GM18507 (cell line): ENCODE results near the gene MT1X.
A peak's percentile ranks its signal among the peaks of the same experiment; 100 is the strongest.
"Not testable (repeated sequence)": the region's sequence is repeated elsewhere in the genome, so short reads cannot be mapped to it uniquely, and the experiment has no call there.

Source experiments
- DNase-seq: peaks from one replicate; pipeline ENCODE4 v3.0.0; 2011; ENCODE audit warnings: low read depth; ENCODE audit not compliant: insufficient read length; ENCODE audit errors: extremely low spot score
- FAIRE-seq: peaks from 2 replicates; lab custom pipeline; 2011; peaks lifted over from hg19 to GRCh38; lab: Jason Lieb, UNC

MT1X gene

DNA sequence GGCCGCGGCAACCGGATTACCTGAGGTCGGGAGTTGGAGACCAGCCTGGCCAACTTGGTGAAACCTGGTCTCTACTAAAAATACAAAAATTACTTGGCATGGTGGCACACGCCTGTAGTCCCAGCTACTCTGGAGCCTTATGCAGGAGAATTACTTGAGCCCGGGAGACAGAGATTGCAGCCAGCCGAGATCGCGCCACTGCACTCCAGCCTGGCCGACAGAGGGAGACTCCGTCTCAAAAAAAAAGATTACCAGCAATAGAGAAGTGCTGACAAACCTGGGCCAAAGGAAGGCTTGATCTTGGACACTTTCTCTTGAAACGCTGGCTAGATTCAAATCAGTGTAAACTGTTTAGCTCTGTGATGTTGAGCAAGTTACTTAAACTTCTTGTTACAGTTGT lies 8.3 kb upstream of the MT1X start:
- DNase-seq (no peak), FAIRE-seq (peak; percentile 12)

DNA sequence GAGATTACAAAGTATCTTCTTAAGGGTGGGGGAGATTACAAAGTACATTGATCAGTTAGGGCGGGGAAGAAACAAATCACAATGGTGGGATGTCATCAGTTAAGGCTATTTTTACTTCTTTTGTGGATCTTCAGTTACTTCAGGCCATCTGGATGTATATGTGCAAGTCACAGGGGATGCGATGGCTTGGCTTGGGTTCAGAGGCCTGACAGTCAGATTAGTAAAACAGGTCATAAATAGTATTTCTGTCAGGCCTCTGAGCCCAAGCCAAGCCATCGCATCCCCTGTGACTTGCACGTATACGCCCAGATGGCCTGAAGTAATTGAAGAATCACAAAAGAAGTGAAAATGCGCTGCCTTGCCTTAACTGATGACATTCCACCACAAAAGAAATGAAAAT lies 7.7 kb upstream of the MT1X start:
- not testable (repeated sequence) for FAIRE-seq, DNase-seq

DNA sequence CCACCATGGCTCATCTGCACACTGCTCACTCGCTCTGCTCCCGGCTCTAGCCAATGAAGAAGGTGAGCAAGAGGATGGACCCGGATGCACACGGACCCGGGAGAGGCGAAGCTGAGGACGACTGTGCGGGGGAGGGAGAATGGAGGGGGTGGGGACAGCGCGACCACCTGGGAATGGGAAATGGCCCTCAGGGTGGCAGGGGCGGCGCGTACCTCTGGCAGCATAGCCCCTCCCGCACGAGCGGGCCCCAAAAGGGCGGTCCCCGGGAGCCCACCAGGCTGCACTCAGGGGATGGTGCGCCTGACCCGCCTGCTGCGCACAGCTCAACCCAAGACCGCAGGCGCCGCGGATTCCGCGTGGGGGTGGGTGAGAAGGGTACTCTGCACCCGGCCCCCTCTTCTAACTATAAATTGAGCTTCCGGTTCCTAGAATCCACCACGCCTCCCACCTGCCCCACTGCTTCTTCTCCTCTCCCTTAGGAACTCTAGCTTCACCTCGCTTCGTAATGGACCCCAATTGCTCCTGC lies 6.5 kb upstream of the MT1X start:
- DNase-seq (no peak), FAIRE-seq (no peak)

DNA sequence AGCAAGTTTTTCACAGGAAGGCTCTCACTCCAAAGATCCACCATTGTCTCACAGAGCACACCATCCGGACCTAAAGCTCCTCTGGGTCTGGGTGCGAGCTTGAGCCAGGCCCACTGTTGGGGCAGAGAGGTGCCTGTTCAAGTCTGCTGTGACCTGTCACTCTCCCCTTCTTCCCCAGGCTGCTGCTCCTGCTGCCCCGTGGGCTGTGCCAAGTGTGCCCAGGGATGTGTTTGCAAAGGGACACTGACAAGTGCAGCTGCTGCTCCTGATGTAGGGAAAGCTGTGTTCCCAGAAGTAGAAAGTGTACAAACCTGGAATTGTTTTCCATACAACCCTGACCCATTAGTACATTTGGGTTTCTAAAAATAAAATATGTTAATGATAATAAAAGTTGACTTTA lies 4.8 kb upstream of the MT1X start:
- no peak for FAIRE-seq

DNA sequence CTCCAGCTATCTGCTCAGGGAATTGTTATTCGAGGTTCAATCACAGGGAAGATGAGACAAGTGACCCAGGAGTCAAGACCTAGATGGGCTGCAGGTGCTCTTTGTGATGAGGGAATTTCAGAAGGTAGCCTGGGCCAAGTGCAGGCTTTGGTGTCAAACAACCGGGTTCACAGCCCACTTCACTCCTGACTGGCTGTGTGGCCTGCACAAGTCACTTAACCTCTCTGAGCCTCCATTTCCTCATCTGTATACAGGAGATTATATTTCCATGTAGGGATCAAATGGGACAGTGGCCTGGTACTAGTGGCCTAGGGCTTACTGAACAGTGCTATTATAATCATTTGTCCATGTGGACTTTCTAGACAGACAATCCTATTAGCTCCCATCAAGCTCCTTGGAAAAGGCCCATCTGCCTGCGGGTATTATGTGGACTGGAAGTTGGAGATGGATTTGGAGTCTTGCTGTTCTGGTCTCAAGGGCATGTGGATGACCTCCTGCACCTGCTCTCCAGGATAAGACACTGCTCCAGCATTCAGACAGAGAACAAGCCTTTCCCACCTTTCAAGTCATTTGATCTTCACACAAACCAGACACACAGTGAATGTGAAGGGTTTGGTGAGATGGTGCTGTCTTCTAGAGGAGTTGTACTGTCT lies 3.1 kb upstream of the MT1X start:
- FAIRE-seq (no peak), DNase-seq (no peak)

More for the DNA sequence above, 4.8 kb upstream of the MT1X start:
- DNase-seq, result no peak

DNA sequence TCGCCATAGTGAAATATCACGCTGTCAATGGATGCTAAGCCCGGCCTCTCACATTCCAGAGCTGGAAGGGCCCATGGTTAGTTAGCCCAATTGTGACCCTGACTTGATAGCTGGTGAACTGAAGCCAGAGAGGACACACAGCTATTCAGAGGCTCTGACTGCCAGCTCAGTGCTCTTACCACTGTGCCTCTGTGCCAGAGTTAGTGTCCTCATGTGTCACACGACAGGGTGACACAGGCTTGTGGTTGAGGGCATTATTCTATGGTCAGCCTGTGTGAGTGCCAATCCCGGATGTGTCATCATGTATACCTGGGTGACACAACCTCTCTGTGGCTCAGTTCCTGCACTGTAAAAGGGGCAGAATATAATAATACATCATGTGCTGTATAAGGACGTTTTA lies 2.5 kb upstream of the MT1X start:
- FAIRE-seq (no peak), DNase-seq (no peak)

DNA sequence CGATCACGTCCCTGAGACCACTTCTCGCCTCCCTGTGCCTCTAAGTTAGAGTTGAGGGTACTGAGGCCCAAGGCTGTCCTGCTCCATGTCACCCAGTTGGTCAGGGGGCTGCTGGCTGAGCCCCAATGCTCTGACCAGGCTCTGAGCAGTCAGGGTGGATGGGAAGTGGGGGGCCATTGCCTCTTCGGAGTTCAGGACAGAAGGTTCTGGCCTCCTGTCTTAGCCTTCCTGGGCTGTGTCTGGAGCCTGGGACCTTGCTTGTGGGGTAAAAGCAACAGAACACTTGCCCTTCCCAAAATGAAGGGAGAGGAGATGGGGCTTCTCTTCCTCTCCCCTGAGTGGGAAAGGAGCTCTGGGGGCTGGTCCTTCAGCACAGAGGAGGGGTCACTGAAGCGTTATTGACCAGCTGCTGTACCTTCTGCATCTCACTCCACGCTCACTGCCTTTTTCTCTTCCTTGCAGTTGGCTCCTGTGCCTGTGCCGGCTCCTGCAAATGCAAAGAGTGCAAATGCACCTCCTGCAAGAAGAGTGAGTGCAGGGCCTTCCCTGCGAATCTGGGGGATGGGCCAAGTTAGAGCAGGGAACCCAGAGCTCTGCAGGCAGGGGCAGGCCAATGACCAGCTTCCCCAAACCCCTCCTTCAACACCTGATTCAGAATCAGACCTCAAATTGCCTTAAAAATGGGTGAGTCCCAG lies 580 bp downstream of the MT1X start:
- no peak for FAIRE-seq

DNA sequence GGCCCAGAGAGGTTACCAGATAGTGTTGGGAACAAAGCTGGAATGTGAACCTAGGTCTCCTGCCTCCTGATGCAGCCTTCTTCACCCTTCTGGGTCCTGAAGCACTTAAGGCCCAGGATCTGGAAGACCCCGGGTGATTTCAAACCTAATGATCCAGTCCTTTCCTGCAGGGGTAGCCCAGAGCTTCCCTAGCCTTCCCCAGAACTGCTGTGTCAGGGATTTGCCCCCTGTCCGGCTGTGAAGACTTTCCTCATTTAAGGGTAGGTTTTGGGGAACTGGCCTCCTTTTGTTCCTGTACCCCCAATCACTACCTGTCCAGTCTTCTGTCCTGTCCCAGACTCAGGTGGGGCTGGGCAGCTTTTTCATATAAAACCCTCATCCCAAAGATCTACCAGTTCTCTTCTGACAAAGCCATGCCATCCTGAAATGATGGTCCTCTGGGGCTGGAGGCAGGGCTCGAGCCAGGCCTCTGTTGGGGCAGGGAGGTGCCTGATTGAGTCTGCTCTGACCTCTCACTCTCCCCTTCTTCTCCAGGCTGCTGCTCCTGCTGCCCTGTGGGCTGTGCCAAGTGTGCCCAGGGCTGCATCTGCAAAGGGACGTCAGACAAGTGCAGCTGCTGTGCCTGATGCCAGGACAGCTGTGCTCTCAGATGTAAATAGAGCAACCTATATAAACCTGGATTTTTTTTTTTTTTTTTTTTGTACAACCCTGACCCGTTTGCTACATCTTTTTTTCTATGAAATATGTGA lies 1.3 kb downstream of the MT1X start:
- no peak for FAIRE-seq
- DNase-seq, result no peak

More for the DNA sequence above, 580 bp downstream of the MT1X start:
- DNase-seq, result no peak

DNA sequence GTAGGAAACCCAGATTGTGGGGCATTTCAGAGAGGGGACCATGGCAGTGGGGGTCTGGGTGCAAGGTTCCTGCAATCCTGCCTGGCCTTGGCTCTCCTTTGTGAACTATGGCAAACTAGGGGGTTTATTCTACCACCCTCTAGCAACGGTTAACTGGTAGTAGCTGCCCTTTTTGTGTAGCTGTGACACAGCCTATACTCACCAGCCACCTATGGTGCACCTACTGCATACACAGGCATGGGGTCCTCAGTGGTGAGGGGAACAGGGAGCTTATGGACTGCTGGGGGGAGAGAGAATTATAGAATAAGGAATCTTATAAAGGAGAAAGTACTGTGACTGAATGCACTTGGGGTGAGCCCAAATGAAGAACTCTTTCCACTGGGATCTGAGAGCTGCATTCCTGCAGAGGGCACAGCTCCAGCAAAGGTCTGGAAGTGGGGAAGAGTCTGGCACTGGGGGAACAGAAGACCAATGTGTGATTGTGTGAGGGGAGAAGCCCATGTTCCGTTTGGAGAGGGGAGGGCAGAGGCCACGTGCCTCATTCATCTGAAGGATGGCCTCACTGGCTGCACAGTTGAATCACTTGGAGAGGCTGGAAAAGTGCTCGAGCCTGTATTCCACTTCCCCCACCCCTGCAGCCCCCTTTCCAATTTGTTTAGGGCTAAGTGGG lies 2.1 kb downstream of the MT1X start:
- DNase-seq (no peak), FAIRE-seq (no peak)

DNA sequence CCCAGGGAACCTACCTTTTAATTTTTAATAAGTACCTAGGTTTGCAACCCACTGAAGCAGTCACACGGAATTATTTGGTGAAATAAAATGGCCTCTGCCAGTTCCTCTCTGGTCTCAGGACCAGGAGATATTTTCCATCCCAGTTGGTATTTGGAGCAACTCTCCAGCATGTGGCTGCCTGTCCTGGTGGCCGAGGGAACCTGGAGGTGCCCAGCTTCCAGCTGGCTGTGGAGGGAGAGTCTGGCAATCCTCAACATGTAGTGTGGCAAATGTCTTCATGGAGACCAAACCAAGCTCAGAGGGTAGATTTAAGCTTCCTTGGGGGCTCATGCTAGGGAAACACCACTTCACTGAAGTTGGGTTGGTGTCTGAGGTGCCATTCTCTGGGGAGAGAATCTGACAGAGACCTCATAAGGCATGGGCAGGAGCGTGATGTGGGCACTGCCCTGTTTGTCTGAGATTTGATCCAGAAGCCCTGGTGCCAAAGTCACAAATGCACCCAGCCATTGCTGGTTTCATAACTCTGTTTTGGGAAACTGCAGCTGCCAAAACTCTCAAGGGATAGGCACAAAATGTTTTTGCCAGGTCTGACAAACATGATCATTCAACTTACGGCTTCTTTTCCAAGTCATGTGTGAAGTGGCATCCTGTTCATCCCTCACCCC lies 2.8 kb downstream of the MT1X start:
- DNase-seq (no peak), FAIRE-seq (no peak)

DNA sequence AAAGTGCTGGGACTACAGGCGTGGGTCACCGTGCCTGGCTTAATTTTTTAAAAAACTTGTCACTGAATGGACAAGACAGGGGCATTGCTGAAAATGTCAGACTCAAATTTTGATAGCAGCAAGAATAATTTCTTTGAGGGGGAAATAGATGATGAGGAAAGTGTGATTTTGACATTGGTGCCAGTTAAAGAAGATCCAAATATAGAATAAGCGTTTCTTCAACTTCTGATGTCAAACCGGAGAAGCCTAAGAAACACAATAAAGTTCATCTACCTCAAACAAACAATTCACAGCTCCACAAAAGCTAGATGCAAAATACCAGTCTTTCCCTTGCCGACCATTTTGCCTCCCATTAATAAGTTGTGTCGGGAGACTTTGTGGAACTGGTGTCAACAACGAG lies 4.5 kb downstream of the MT1X start:
- DNase-seq, result no peak
- FAIRE-seq, result no peak

DNA sequence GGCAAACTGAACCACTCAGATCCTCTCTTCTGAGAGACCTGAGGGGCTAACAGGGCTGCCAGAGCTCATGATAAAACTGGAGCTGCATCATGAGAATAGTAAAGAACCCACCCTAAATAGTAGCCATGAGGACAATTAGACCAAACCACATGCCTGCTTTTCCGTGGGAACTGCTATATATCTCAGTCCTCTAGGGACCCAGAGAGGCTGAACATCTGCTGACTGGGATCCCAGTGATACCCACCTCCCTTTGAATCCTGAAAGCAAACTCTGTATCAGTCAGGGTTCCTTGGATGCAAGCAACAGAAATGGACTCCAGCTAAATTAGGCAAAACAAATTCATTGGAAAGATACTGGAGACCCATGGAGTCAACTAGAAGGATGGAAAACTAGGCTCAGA lies 6.5 kb downstream of the MT1X start:
- FAIRE-seq (no peak), DNase-seq (no peak)

DNA sequence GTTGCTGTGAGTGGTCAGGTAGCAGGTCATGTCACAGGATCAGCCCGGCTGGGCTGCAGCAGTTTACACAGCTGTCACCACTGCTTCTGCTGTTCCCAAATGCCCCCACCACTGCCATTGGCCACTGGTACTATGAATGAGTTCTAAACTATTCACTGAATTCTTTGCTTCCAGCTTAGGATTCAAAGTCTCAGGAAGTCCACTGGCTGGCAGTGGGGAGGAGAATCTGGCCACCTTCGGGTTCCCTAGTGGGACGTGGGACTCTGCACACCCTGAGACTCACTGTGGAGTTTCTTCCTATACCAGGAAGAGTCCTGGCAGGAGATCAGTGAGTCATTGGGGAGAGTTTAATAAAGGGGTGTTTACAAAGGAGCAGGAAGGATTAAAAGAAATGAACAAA lies 6.9 kb downstream of the MT1X start:
- FAIRE-seq (no peak), DNase-seq (no peak)

DNA sequence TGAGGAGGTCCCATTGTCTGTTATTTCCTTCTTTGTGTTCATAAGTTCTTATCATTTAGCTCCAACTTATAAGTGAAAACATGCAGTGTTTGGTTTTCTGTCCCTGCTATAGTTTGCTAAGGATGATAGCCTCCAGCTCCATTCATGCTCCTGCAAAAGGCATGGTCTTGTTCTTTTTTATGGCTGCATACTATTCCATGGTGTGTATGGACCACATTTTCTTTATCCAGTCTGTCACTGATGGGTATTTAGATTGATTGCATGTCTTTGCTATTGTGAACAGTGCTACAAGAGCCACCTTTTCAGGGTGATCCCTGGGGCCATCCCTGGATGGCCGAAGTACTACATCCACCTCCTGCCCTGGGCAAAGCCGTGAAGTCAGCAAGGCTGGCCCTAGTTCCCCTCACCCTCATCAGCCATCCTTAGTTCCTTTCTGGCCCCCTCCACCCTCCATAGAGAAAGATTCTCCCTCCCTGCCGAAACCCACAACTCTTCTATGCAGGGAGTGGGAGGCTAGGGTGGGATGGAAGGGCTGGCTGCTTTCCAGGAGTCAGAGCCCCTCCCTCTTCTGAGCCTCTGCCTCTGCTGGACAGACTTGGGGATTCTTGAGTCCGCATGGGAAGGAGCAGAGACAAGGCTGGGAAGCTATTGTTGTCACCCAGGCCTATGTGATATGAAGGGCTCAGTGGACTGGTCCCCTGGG lies 8.3 kb downstream of the MT1X start:
- no peak for FAIRE-seq
- no peak for DNase-seq

DNA sequence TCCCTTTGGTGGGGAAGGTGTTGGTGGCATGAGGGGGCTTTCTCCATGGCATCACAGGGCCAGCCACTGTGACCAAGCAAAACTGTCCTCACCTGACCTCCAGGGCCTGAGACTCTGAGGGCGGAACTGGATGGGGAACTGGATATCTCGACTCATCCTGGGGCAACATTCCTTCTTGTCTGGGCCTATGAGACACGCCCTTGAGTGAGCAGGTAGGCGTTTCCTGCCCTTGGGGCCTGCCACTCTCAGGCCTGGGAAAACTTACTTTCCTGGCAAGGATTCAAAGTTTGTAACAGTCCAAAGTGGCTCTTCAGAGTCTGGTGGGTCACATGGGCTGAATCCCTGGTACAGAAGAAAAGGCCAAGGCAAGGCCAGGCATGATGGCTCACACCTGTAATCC lies 9.6 kb downstream of the MT1X start:
- DNase-seq (no peak), FAIRE-seq (no peak)

DNA sequence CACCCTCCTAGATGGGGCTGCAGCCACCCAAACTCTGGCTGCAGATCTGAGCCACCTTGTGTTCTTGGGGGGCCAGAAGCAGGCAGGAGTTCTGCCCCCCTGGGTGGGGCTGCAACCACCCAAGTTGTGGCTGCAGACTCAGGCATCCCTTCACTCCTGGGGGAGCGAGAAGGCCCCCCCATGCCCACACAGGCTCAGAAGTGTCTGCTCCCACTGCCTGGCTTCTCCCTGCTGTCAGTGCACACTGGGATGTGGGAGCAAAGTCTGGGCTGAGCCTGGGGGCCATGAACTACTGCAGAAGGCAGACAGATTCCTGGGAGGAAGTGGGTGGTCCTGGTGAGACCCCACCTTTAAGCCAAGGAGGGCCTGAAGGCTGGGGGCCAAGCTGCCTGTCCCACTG lies 13.0 kb downstream of the MT1X start:
- FAIRE-seq (no peak), DNase-seq (no peak)

DNA sequence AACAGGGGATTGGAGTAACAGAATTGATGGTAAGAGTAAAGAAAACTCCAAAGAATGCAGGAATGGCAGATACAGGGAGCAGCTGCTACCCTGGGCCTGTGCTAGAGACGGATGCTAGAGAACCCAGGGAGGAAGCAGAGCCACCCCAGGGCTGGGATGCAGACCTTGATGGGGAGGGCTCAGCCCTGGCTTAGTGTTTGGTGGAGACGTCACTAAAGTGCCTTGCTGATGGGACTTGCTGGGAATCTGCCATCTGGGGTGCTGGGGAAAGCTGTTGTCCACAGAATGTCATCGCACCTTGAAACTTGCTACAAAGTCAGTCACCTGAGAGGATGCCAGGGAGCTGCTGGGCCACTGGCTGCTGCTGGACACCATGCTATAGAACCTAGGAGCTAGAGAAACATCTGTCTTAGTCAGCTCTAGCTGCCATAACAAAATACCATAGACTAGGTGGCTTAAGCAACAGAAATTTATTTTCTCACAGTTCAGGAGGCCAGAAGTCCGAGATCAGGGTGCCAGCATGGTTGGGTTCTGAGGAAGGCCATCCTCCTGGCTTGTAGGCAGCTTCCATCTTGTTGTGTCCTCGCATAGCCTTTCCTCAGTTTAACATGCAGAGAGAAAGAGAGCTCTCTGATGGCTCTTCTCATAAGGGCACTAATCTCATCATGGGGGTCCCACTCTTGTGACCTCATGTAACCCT lies 15.3 kb downstream of the MT1X start:
- FAIRE-seq (no peak), DNase-seq (no peak)

DNA sequence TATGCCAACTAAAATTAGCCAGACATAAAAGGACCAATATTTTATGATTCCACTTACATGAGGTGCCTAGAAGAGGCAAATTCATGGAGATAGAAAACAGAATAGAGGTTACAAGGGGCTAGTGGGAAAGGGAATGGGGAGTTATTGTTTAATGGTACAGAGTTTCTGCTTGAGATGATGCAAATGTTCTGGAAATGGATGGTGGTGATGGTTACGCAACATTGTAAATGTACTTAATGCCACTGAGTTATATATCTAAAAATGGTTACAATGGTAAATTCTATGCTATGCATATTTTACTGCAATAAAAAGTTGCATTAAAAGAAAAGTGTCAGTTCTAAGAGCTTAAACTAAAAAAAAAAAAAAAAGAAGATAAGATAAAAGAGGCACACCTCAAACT lies 17.9 kb downstream of the MT1X start:
- DNase-seq (no peak), FAIRE-seq (no peak)
